Activated CD8-positive, alpha-beta memory T cell treated with anti-CD3 and anti-CD28 coated beads, Interleukin-2, amount 50 U/mL, for 4 hours (primary cell): ENCODE measurements around the gene FOXN4.

ENCODE experiments used
- DNase-seq: peaks from one replicate; pipeline ENCODE4 v3.0.0-alpha.2; 2020

The FOXN4 gene

GRCh38 chr12:109305547-109305946 lies 3.5 kb downstream of the FOXN4 start:
- no peak for DNase-seq

- DNase-seq = no peak
Observed at GRCh38 chr12:109304485-109304884, 4.6 kb downstream of the FOXN4 start.

GRCh38 chr12:109302770-109303169 lies 6.3 kb downstream of the FOXN4 start:
- DNase-seq = no peak

- no peak for DNase-seq
Observed at GRCh38 chr12:109302358-109302757, 6.7 kb downstream of the FOXN4 start.

GRCh38 chr12:109301643-109302168 lies 7.4 kb downstream of the FOXN4 start:
- no peak for DNase-seq

- no peak for DNase-seq
Observed at GRCh38 chr12:109299849-109300248, 9.2 kb downstream of the FOXN4 start.

GRCh38 chr12:109296431-109296830 lies 12.7 kb downstream of the FOXN4 start:
- no peak for DNase-seq

GRCh38 chr12:109295764-109296425 lies 13.2 kb downstream of the FOXN4 start:
- no peak for DNase-seq

GRCh38 chr12:109294286-109294796 lies 14.7 kb downstream of the FOXN4 start:
- DNase-seq = no peak

GRCh38 chr12:109293106-109293505 lies 16.0 kb downstream of the FOXN4 start:
- no peak for DNase-seq

GRCh38 chr12:109292342-109292711 lies 16.8 kb downstream of the FOXN4 start:
- DNase-seq = no peak

- no peak for DNase-seq
Observed at GRCh38 chr12:109291521-109292341, 17.4 kb downstream of the FOXN4 start.

- no peak for DNase-seq
Observed at GRCh38 chr12:109291117-109291516, 18.0 kb downstream of the FOXN4 start.

GRCh38 chr12:109290061-109290460 lies 19.0 kb downstream of the FOXN4 start:
- DNase-seq = no peak

- DNase-seq = no peak
Observed at GRCh38 chr12:109289551-109289950, 19.5 kb downstream of the FOXN4 start.

- no peak for DNase-seq
Observed at GRCh38 chr12:109289004-109289403, 20.1 kb downstream of the FOXN4 start.

- DNase-seq = no peak
Observed at GRCh38 chr12:109288571-109288970, 20.5 kb downstream of the FOXN4 start.

- no peak for DNase-seq
Observed at GRCh38 chr12:109287811-109288469, 21.1 kb downstream of the FOXN4 start.

- DNase-seq = no peak
Observed at GRCh38 chr12:109287181-109287580, 21.9 kb downstream of the FOXN4 start.

- DNase-seq = no peak
Observed at GRCh38 chr12:109286652-109287051, 22.4 kb downstream of the FOXN4 start.

- DNase-seq = no peak
Observed at GRCh38 chr12:109286252-109286651, 22.8 kb downstream of the FOXN4 start.

GRCh38 chr12:109284392-109284791 lies 24.7 kb downstream of the FOXN4 start:
- no peak for DNase-seq

GRCh38 chr12:109281452-109281851 lies 27.6 kb downstream of the FOXN4 start:
- no peak for DNase-seq

- no peak for DNase-seq
Observed at GRCh38 chr12:109279525-109279924, 29.6 kb downstream of the FOXN4 start.
